HG02571 (cell line): ENCODE measurements around the gene ZNF761.
"Not testable (repeated sequence)": the region's sequence is repeated elsewhere in the genome, so short reads cannot be mapped to it uniquely, and the experiment has no call there.

Source experiments
- ATAC-seq: cut with Tn5 transposase; IDR thresholded peaks from one replicate; pipeline ENCODE4 v1.9.1; 2021; ENCODE audit warnings: mild to moderate bottlenecking, moderate library complexity; ENCODE audit not compliant: unreplicated experiment

The ZNF761 gene

GRCh38 chr19:53455828-53456227 lies 24.0 kb downstream of the ZNF761 start:
- ATAC-seq: no peak

- not testable (repeated sequence) for ATAC-seq
These were observed 28.4 kb downstream of the ZNF761 start for GRCh38 chr19:53460131-53460721.

- ATAC-seq: no peak
These were observed 30.1 kb downstream of the ZNF761 start for GRCh38 chr19:53461866-53462265.

- no peak for ATAC-seq
These were observed 31.1 kb downstream of the ZNF761 start for GRCh38 chr19:53462861-53463260.

GRCh38 chr19:53463263-53463662 lies 31.5 kb downstream of the ZNF761 start:
- ATAC-seq: no peak

- no peak for ATAC-seq
These were observed 35.1 kb downstream of the ZNF761 start for GRCh38 chr19:53466726-53467484.

- ATAC-seq: no peak
These were observed 35.9 kb downstream of the ZNF761 start, which contains the start of gene ZNF813 for GRCh38 chr19:53467485-53468262. Gene ZNF813 (plus strand): TSS chr19:53467733. CDS start chr19:53483823, 16,090 bp downstream.

- not testable (repeated sequence) for ATAC-seq
These were observed 36.8 kb downstream of the ZNF761 start for GRCh38 chr19:53468628-53469027.

- ATAC-seq: no peak
These were observed 40.1 kb downstream of the ZNF761 start for GRCh38 chr19:53471916-53472315.

GRCh38 chr19:53474832-53475231 lies 43.0 kb downstream of the ZNF761 start:
- ATAC-seq: not testable (repeated sequence)

- not testable (repeated sequence) for ATAC-seq
These were observed 43.7 kb downstream of the ZNF761 start for GRCh38 chr19:53475470-53475869.

GRCh38 chr19:53483751-53484150 lies 52.0 kb downstream of the ZNF761 start:
- not testable (repeated sequence) for ATAC-seq

GRCh38 chr19:53485046-53486004 lies 53.5 kb downstream of the ZNF761 start:
- ATAC-seq: no peak

GRCh38 chr19:53492153-53492552 lies 60.4 kb downstream of the ZNF761 start:
- ATAC-seq: no peak

- not testable (repeated sequence) for ATAC-seq
These were observed 65.7 kb downstream of the ZNF761 start for GRCh38 chr19:53497311-53498023.

GRCh38 chr19:53498024-53498395 lies 66.2 kb downstream of the ZNF761 start:
- ATAC-seq: not testable (repeated sequence)

- not testable (repeated sequence) for ATAC-seq
These were observed 71.4 kb downstream of the ZNF761 start for GRCh38 chr19:53503151-53503550.

GRCh38 chr19:53503671-53504364 lies 72.0 kb downstream of the ZNF761 start:
- not testable (repeated sequence) for ATAC-seq

- ATAC-seq: not testable (repeated sequence)
These were observed 72.5 kb downstream of the ZNF761 start for GRCh38 chr19:53504365-53504703.
